ENCODE measurements around the gene SLC38A1. TPM values are rescaled to one million over a fixed set of nuclear protein-coding genes. Genes with fewer than 3 reads are reported as not detected.

SLC38A1 gene
- total and polyA plus RNA-seq, 2 donors from 2014 or later = 13.3 to 124 TPM

DNA sequence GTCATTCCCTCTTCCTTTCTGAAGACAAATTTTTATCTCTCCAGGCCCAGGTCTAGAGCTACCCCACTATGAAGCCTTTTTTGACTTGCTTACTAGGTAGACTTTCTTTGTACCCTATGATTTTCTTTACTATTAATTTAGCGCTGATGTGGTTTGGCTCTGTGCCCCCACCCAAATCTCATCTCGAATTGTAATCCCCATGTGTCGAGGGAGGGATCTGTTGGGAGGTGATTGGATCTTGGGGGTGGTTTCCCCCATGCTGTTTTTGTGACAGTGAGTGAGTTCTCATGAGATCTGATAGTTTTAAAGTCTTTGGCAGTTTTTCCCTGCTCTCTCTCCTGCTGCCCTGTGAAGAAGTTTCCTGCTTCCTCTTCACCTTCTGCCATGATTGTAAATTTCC, 118.1 kb downstream of the SLC38A1 start:
- Histone ChIP-seq H3K4me1 (ENCODE audit: control insufficient read depth in 2 of 3, insufficient read depth in 2 of 3, low read depth in 1 of 3, low read length in 3 of 3) (no peaks in the 10 kb centered on the region), H3K36me3 (ENCODE audit: control insufficient read depth in 2 of 3, insufficient read depth in 3 of 3, low read length in 3 of 3) (no peaks in the 10 kb centered on the region), H3K27ac (ENCODE audit: low read depth in 2 of 2, low read length in 2 of 2) (no peak overlapping the region), H3K4me3 (ENCODE audit: low read length in 3 of 3) (no peak overlapping the region), H3K9me3 (ENCODE audit: control insufficient read depth in 2 of 3, insufficient read depth in 1 of 3, low read length in 3 of 3) (no peaks in the 10 kb centered on the region), H3K27me3 (ENCODE audit: control insufficient read depth, insufficient read depth, low read length) (no peaks in the 10 kb centered on the region), H3K9ac (ENCODE audit: low read length in 3 of 3) (no peak overlapping the region)
- FAIRE-seq (no peak), DNase-seq (no peak)
- TF ChIP-seq, protein P1, sequence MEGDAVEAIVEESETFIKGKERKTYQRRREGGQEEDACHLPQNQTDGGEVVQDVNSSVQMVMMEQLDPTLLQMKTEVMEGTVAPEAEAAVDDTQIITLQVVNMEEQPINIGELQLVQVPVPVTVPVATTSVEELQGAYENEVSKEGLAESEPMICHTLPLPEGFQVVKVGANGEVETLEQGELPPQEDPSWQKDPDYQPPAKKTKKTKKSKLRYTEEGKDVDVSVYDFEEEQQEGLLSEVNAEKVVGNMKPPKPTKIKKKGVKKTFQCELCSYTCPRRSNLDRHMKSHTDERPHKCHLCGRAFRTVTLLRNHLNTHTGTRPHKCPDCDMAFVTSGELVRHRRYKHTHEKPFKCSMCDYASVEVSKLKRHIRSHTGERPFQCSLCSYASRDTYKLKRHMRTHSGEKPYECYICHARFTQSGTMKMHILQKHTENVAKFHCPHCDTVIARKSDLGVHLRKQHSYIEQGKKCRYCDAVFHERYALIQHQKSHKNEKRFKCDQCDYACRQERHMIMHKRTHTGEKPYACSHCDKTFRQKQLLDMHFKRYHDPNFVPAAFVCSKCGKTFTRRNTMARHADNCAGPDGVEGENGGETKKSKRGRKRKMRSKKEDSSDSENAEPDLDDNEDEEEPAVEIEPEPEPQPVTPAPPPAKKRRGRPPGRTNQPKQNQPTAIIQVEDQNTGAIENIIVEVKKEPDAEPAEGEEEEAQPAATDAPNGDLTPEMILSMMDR (IDR thresholded peaks at IDR 0.05; ENCODE audit: borderline replicate concordance, extremely low read depth, insufficient read depth) = no peak
- intact Hi-C loops (cut with DNase I) = no loop called here

DNA sequence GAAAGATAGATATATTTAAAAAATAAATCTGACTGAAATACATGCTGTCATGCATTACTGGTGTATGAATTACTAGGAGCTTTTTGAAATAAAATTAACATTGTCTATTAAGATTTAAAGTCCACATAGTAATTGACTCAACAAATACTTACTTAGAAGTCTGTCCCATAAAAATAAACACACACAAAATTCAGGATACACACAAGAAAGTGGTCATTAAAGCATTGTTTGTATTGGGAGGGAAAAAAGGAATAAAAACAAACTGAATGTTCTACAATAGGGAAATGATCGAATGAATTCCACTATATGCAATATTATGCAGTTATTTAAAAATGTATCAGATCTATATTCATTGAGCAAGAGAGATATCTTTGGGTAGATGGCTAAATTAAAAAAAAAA, 118.9 kb downstream of the SLC38A1 start:
- H3K4me1 ChIP-seq (ENCODE audit: control insufficient read depth in 2 of 3, insufficient read depth in 2 of 3, low read depth in 1 of 3, low read length in 3 of 3) = no peaks in the 10 kb centered on the region
- no peaks in the 10 kb centered on the region for H3K9me3 ChIP-seq (ENCODE audit: control insufficient read depth in 2 of 3, insufficient read depth in 1 of 3, low read length in 3 of 3)
- H3K27me3 ChIP-seq (ENCODE audit: control insufficient read depth, insufficient read depth, low read length) = no peaks in the 10 kb centered on the region
- DNase-seq = no peak
- TF ChIP-seq, protein P1 (IDR thresholded peaks at IDR 0.05; ENCODE audit: borderline replicate concordance, extremely low read depth, insufficient read depth) = no peak
- no peaks in the 10 kb centered on the region for H3K36me3 ChIP-seq (ENCODE audit: control insufficient read depth in 2 of 3, insufficient read depth in 3 of 3, low read length in 3 of 3)
- no peak for FAIRE-seq
- no peak overlapping the region for H3K4me3 ChIP-seq (ENCODE audit: low read length in 3 of 3)
- H3K9ac ChIP-seq (ENCODE audit: low read length in 3 of 3) = no peak overlapping the region
- intact Hi-C loops (cut with DNase I) = no loop called here
- H3K27ac ChIP-seq (ENCODE audit: low read depth in 2 of 2, low read length in 2 of 2) = no peak overlapping the region

DNA sequence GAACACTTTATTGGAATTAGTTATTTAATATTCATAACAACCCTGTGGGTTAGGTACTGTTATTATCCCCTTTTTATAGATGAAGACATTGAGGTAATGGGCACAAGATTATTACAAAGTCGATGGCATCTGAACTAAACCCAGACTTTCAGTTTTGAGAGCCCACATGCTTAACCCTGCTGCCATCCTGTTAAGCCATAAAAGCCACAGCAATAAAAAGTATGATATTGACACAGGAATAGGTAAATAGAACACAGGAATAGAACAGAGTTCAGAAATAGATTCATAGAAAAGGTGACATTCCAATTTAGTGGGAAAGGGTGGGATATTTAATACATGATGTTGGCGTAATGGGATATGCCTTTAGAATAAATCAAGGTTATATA, 119.8 kb downstream of the SLC38A1 start:
- TF ChIP-seq, protein P1 (IDR thresholded peaks at IDR 0.05; ENCODE audit: borderline replicate concordance, extremely low read depth, insufficient read depth) = no peak
- no peaks in the 10 kb centered on the region for H3K36me3 ChIP-seq (ENCODE audit: control insufficient read depth in 2 of 3, insufficient read depth in 3 of 3, low read length in 3 of 3)
- intact Hi-C loops (cut with DNase I) = no loop called here
- FAIRE-seq (no peak), DNase-seq (no peak)
- no peaks in the 10 kb centered on the region for H3K9me3 ChIP-seq (ENCODE audit: control insufficient read depth in 2 of 3, insufficient read depth in 1 of 3, low read length in 3 of 3)
- H3K27ac ChIP-seq (ENCODE audit: low read depth in 2 of 2, low read length in 2 of 2) = no peak overlapping the region
- no peaks in the 10 kb centered on the region for H3K27me3 ChIP-seq (ENCODE audit: control insufficient read depth, insufficient read depth, low read length)
- H3K4me3 ChIP-seq (ENCODE audit: low read length in 3 of 3) = no peak overlapping the region
- H3K9ac ChIP-seq (ENCODE audit: low read length in 3 of 3) = no peak overlapping the region
- no peaks in the 10 kb centered on the region for H3K4me1 ChIP-seq (ENCODE audit: control insufficient read depth in 2 of 3, insufficient read depth in 2 of 3, low read depth in 1 of 3, low read length in 3 of 3)
